Epithelial cell of proximal tubule (primary cell): ENCODE measurements around the gene CCDC167. TPM values are rescaled to one million over a fixed set of nuclear protein-coding genes. Genes with fewer than 3 reads are reported as not detected.

Experiments used
- DNase-seq: peaks from one replicate; pipeline ENCODE4 v3.0.0-alpha.2; 2011; ENCODE audit warnings: low read depth
- H3K4me3 ChIP-seq: 2 replicates; pipeline ENCODE4 v1.5.1; 2011; ENCODE audit warnings: low read depth, mild to moderate bottlenecking, low read length
- CTCF ChIP-seq: conservative IDR thresholded peaks from 2 replicates; pipeline ENCODE4 v1.5.1; 2012; ENCODE audit warnings: low read depth, mild to moderate bottlenecking, low read length
- total RNA-seq: library from RNA; depleted of rRNA; stranded (reverse); fragments of >200 nt; gene quantifications from 2 replicates; pipeline ENCODE4 v1.2.3, GENCODE V29; 2015

Gene CCDC167
- total RNA-seq, 1 donor from 2014 or later: 136 TPM

GRCh38 chr6:37522836-37523235 lies 23.1 kb upstream of the CCDC167 start:
- no peak for TF ChIP-seq CTCF
- no peak for DNase-seq

GRCh38 chr6:37521674-37522073 lies 22.0 kb upstream of the CCDC167 start:
- no peak for TF ChIP-seq CTCF
- DNase-seq: no peak
- no peak overlapping the region for H3K4me3 ChIP-seq

More at GRCh38 chr6:37522836-37523235, 23.1 kb upstream of the CCDC167 start:
- no peak overlapping the region for H3K4me3 ChIP-seq

- TF ChIP-seq CTCF: no peak
- DNase-seq: no peak
Measured at GRCh38 chr6:37520926-37521325, 21.2 kb upstream of the CCDC167 start.

GRCh38 chr6:37519461-37519860 lies 19.8 kb upstream of the CCDC167 start:
- H3K4me3 ChIP-seq: no peak overlapping the region
- no peak for DNase-seq
- TF ChIP-seq CTCF: no peak

More at GRCh38 chr6:37520926-37521325, 21.2 kb upstream of the CCDC167 start:
- no peak overlapping the region for H3K4me3 ChIP-seq

- no peak overlapping the region for H3K4me3 ChIP-seq
- TF ChIP-seq CTCF: no peak
- DNase-seq: no peak
Measured at GRCh38 chr6:37518116-37518515, 18.4 kb upstream of the CCDC167 start.

- TF ChIP-seq CTCF: no peak
- no peak for DNase-seq
- H3K4me3 ChIP-seq: no peak overlapping the region
Measured at GRCh38 chr6:37517411-37517812, 17.7 kb upstream of the CCDC167 start.

- no peak overlapping the region for H3K4me3 ChIP-seq
- DNase-seq: no peak
- no peak for TF ChIP-seq CTCF
Measured at GRCh38 chr6:37516920-37517405, 17.3 kb upstream of the CCDC167 start.
